ENCODE results near the gene MKKS.
"Not testable (repeated sequence)": the region's sequence is repeated elsewhere in the genome, so short reads cannot be mapped to it uniquely, and the experiment has no call there.

DNA sequence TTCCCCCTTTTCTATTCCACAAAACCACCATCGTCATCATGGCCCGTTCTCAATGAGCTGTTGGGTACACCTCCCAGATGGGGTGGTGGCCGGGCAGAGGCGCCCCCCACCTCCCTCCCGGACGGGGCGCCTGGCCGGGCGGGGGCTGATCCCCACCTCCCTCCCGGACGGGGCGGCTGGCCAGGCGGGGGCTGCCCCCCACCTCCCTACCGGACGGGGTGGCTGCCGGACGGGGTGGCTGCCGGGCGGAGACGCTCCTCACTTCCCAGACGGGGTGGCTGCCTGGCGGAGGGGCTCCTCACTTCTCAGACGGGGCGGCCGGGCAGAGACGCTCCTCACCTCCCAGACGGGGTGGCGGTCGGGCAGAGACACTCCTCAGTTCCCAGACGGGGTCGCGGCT is 39.3 kb downstream of the MKKS start:
- TF ChIP-seq, protein P1, sequence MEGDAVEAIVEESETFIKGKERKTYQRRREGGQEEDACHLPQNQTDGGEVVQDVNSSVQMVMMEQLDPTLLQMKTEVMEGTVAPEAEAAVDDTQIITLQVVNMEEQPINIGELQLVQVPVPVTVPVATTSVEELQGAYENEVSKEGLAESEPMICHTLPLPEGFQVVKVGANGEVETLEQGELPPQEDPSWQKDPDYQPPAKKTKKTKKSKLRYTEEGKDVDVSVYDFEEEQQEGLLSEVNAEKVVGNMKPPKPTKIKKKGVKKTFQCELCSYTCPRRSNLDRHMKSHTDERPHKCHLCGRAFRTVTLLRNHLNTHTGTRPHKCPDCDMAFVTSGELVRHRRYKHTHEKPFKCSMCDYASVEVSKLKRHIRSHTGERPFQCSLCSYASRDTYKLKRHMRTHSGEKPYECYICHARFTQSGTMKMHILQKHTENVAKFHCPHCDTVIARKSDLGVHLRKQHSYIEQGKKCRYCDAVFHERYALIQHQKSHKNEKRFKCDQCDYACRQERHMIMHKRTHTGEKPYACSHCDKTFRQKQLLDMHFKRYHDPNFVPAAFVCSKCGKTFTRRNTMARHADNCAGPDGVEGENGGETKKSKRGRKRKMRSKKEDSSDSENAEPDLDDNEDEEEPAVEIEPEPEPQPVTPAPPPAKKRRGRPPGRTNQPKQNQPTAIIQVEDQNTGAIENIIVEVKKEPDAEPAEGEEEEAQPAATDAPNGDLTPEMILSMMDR (conservative IDR thresholded peaks at IDR 0.05; ENCODE audit: low read length): not testable (repeated sequence)
- TF ChIP-seq EZH2phosphoT487 (IDR thresholded peaks at IDR 0.05; ENCODE audit: borderline replicate concordance): not testable (repeated sequence)
